ENCODE results near the gene CXCL14. TPM values are rescaled to one million over a fixed set of nuclear protein-coding genes. Genes with fewer than 3 reads are reported as not detected.

CXCL14 gene
- total and polyA plus RNA-seq, 2 of the 13 experiments (the other 11 are each of a cell fraction or from before 2014, with no cell fraction given): not detected

- no peak for TF ChIP-seq PHF5A (CRISPR knock-in tag; IDR thresholded peaks at IDR 0.05; ENCODE audit: low read depth, unreplicated experiment)
- no peak for TF ChIP-seq ZNF143 (CRISPR knock-in tag; IDR thresholded peaks at IDR 0.05)
Observed at GRCh38 chr5:135568246-135568645, 10.5 kb downstream of the CXCL14 start (continued).

DNA sequence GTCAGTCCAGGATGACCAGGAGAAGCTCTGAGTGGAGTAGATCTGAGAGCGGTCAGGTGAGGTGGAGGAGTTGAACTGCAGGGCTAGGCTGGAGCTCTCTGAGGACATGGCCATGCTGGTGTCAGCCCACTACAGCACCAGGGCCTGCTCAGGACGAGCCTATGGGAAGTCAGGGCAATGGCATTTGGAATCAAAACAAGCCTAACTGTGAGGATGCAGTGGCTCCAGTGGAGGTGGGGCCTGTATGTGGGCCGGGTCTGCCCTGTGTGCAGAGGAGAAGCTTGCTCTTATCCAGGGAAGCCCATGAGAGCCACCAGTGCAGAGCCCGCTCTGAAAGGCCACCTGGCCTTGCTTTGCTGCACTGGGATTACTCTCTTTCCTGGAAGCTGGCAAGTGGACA, 11.1 kb downstream of the CXCL14 start:
- Histone ChIP-seq H3K79me2 (ENCODE audit: insufficient read depth, low read length) (no peaks in the 10 kb centered on the region), H3K4me2 (ENCODE audit: low read depth, low read length) (no peak overlapping the region), H3K9ac (ENCODE audit: insufficient read depth, low read depth, low read length) (no peak overlapping the region), H3K36me3 (replicated peaks in 1 of 2; ENCODE audit: control insufficient read depth in 1 of 2, insufficient read depth in 2 of 2, low read length in 2 of 2) (no peaks in the 10 kb centered on the region), H3K27ac (ENCODE audit: extremely low read length, insufficient read depth, low read length) (no peak overlapping the region), H3K4me3 (replicated peaks in 1 of 3; ENCODE audit: insufficient read depth in 1 of 3, low read depth in 2 of 3, low read length in 3 of 3) (no peak overlapping the region), H2AFZ (ENCODE audit: low read length) (no peak overlapping the region), H3K4me1 (ENCODE audit: insufficient read depth, low read length) (no peaks in the 10 kb centered on the region), H3K27me3 (ENCODE audit: control insufficient read depth in 1 of 2, insufficient read depth in 2 of 2, low read length in 2 of 2) (peaks cover 2 to 3% of the 10 kb centered on the region in 2 experiments; a peak in 4 of 5 replicates), H4K20me1 (ENCODE audit: insufficient read depth, low read length) (no peaks in the 10 kb centered on the region), H3K9me3 (ENCODE audit: low read length) (no peaks in the 10 kb centered on the region)
- intact Hi-C loops (cut with micrococcal nuclease; ENCODE audit: unreplicated experiment): loop anchor here (2.0 kb wide), 1 partner anchor 105 kb away; no protein-coding TSS in a partner anchor
- in situ Hi-C loops (cut with HindIII; ENCODE audit: extremely low pct_ligation_motif_present, low pct_unique_long_range_greater_than_20kb): loop anchor here (10.0 to 25.0 kb wide), 2 partner anchors 157 to 545 kb away; no protein-coding TSS in a partner anchor
- 28% methylated on average over 4 of the region's 4 CpGs for WGBS (ENCODE audit: low lambda C conversion rate)
- DNase-seq (ENCODE audit: low spot score) (no peak), ATAC-seq (no peak), FAIRE-seq (no peak)
- no TSS peak for BruUV-seq (replicated peaks)
- CTCF ChIA-PET (ENCODE audit: low intra/inter-chr PET ratio, low total read pairs): no interaction called here
- POLR2A ChIA-PET: no interaction called here
- no peak for TF ChIP-seq ZNF724P (CRISPR knock-in tag; IDR thresholded peaks at IDR 0.05; ENCODE audit: borderline replicate concordance)
- no peak for TF ChIP-seq KLF12 (CRISPR knock-in tag; IDR thresholded peaks at IDR 0.05; ENCODE audit: borderline replicate concordance)
- no peak for TF ChIP-seq BRCA1 (CRISPR knock-in tag; IDR thresholded peaks at IDR 0.05)
- TF ChIP-seq KLF13 (CRISPR knock-in tag; IDR thresholded peaks at IDR 0.05): no peak
- TF ChIP-seq ZNF496 (CRISPR knock-in tag; IDR thresholded peaks at IDR 0.05; ENCODE audit: insufficient replicate concordance): no peak
- no peak for TF ChIP-seq EP300 (IDR thresholded peaks at IDR 0.05; ENCODE audit: low read depth in 2 of 2, low read length in 2 of 2)
- TF ChIP-seq EP300 (CRISPR knock-in tag; IDR thresholded peaks at IDR 0.05; ENCODE audit: borderline replicate concordance): no peak
- no peak for TF ChIP-seq ELF3 (CRISPR knock-in tag; IDR thresholded peaks at IDR 0.05)
- TF ChIP-seq ZNF784 (CRISPR knock-in tag; IDR thresholded peaks at IDR 0.05; ENCODE audit: borderline replicate concordance): no peak
- TF ChIP-seq, protein P1, sequence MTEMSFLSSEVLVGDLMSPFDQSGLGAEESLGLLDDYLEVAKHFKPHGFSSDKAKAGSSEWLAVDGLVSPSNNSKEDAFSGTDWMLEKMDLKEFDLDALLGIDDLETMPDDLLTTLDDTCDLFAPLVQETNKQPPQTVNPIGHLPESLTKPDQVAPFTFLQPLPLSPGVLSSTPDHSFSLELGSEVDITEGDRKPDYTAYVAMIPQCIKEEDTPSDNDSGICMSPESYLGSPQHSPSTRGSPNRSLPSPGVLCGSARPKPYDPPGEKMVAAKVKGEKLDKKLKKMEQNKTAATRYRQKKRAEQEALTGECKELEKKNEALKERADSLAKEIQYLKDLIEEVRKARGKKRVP (CRISPR knock-in tag; IDR thresholded peaks at IDR 0.05): no peak
- no peak for TF ChIP-seq RFX3 (CRISPR knock-in tag; IDR thresholded peaks at IDR 0.05)
- TF ChIP-seq ZNF737 (CRISPR knock-in tag; IDR thresholded peaks at IDR 0.05; ENCODE audit: borderline replicate concordance): no peak
- TF ChIP-seq ZBTB1 (CRISPR knock-in tag; IDR thresholded peaks at IDR 0.05; ENCODE audit: borderline replicate concordance): no peak
- no peak for TF ChIP-seq FIP1L1 (IDR thresholded peaks at IDR 0.05; ENCODE audit: borderline replicate concordance, insufficient read depth, low read depth, low read length)
- TF ChIP-seq GATA4 (IDR thresholded peaks at IDR 0.05; ENCODE audit: borderline replicate concordance, low read depth): no peak
- TF ChIP-seq THAP7 (CRISPR knock-in tag; IDR thresholded peaks at IDR 0.05): no peak
- no peak for TF ChIP-seq ZNF569 (CRISPR knock-in tag; IDR thresholded peaks at IDR 0.05; ENCODE audit: borderline replicate concordance)
- TF ChIP-seq RXRB (CRISPR knock-in tag; IDR thresholded peaks at IDR 0.05; ENCODE audit: borderline replicate concordance): no peak
- TF ChIP-seq RBAK (CRISPR knock-in tag; IDR thresholded peaks at IDR 0.05): no peak

All from HepG2 (cell line).